Measurements from ENCODE around the gene UVSSA.
"Not testable (repeated sequence)": the region's sequence is repeated elsewhere in the genome, so short reads cannot be mapped to it uniquely, and the experiment has no call there.

- TF ChIP-seq CTCF (IDR thresholded peaks at IDR 0.05; ENCODE audit: low read depth, low read length); POLR2A (IDR thresholded peaks at IDR 0.05; ENCODE audit: extremely low read depth, insufficient read length); MYC (IDR thresholded peaks at IDR 0.05; ENCODE audit: low read depth, low read length): not testable (repeated sequence)
Observed at GRCh38 chr4:1393363-1393762, 46.4 kb downstream of the UVSSA start.

Data from NB4 (cell line).